Pulmonary artery endothelial cell (primary cell): ENCODE measurements around the gene MRM3. TPM values are rescaled to one million over a fixed set of nuclear protein-coding genes. Genes with fewer than 3 reads are reported as not detected.
"Not testable (repeated sequence)": the region's sequence is repeated elsewhere in the genome, so short reads cannot be mapped to it uniquely, and the experiment has no call there.

Source experiments
- DNase-seq: peaks from one replicate; pipeline ENCODE4 v3.0.0-alpha.2; 2011; ENCODE audit warnings: low read depth, low spot score
- total RNA-seq: library from RNA; depleted of rRNA; stranded (reverse); fragments of >200 nt; gene quantifications from 2 replicates; pipeline ENCODE4 v1.2.3, GENCODE V29; 2014

MRM3 gene
- total RNA-seq, 1 donor from 2014 or later: 27.9 TPM

DNA sequence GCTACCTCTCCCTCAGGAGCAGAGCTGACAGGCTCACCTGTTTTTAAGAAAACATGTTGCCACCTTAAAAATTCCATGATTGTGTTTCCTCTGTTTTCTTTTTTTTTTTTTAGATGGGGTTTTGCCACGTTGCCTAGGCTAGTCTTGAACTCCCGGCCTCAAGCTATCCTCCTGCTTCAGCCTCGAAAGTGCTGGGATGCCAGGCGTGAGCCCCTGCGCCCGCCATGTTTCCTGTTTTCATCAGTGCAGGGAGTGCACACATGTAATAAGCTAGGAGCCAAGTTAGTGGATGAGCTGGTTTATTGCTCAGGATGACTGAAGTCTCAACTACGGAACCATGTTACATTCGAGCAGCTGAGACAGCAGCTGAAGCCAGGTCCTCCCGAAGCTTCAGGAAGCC is 13.6 kb downstream of the MRM3 start:
- no peak for DNase-seq

- DNase-seq: no peak
Observed at GRCh38 chr17:796609-797008, 14.5 kb downstream of the MRM3 start.

DNA sequence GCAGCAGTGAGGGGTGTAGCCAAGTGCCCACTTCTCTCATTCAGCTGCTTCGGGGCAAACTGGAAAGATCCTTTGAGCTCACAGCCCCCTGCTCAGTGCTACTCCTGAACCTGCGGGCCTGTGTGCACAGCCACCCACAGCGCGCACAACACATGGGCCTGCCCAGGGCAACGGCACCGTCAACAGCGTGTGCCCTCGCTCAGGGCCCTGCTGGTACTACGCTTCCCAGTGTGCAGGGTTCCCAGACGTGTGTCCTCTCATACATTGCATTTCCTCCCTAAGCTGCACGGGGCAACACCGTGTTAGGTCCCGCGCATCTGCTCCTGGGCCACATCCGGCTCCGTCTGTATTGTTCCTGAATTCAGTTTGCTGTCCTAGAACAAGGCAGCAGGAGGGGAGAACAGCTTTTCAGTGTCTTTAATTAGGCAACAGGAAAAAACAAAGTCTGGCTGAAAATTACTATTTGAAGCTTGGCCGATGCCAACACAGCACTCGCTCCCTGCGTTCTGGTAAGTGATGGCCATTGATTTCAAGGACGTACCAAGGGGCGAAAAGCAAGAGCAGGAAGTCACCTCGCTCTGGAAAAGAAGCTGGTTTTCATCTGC is 15.2 kb downstream of the MRM3 start:
- DNase-seq: no peak

- no peak for DNase-seq
Observed at GRCh38 chr17:798246-798645, 16.1 kb downstream of the MRM3 start.

- DNase-seq: no peak
Observed at GRCh38 chr17:799261-799660, 17.1 kb downstream of the MRM3 start.

GRCh38 chr17:800446-801242 is 18.5 kb downstream of the MRM3 start:
- DNase-seq: no peak

- no peak for DNase-seq
Observed at GRCh38 chr17:801660-802059, 19.5 kb downstream of the MRM3 start.

DNA sequence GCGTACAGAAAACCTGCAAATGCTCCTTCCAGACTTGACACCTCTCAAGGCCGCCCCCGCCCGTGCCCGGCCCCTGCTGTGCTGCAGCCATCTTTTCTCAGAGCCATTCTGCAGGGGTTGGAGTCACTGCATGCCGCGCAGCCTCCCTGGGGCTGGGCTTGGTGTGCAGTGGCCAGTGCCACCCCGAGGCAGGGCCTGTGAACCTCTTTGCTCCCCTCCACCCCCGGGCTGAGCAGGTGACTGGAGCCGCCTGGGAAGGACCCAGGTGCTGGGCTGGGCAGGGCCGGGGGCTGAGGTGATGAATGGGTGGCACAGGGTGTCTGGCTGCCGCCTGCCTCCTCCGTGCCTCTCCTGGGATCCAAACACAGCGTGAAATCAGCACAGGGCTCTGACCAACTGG is 20.3 kb downstream of the MRM3 start:
- no peak for DNase-seq

- no peak for DNase-seq
Observed at GRCh38 chr17:802901-803881, 21.0 kb downstream of the MRM3 start.

DNA sequence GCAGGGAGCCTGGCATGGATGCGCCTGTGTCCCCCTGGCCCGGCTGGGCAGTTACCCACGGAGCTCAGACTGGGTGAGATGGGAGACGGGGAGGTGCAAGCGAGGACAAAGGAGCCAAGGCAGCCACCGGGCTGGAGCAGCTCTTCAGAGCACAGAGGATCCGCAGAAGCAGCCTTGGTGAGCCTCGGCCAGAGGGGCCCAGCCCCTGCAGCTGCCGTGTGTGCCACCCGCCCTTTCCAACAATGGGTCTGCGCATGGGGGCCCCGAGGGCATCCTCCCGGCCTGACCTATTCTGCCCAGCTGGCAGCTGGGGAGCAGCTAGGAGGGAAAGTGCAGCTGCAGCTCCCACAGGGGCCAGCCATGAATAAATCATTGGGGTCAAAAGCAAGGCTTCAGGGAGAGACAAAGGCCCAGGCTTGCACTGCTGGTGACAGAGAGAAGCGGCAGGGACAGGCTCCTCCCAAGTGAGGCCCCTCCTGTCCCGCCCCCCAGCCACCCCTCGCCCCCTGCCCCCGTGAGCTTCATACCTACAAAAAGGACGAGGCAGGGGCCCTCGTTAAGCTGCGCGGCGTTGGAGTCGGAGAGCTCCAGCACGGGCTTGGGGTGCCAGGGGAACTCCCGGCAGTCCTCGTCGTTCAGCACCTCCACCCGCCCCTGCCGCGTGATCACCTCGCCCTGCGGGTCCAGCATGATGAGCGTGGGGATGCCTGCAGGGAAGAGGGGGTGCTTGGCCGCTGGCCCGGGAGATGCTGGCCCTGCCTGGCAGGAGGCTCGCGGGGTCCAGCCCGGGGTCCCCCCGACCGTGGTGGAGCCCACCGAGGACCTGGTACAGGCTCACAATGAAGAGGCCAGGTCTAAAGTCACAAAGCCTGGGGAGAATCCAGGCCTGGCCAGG is 22.6 kb downstream of the MRM3 start:
- no peak for DNase-seq

DNA sequence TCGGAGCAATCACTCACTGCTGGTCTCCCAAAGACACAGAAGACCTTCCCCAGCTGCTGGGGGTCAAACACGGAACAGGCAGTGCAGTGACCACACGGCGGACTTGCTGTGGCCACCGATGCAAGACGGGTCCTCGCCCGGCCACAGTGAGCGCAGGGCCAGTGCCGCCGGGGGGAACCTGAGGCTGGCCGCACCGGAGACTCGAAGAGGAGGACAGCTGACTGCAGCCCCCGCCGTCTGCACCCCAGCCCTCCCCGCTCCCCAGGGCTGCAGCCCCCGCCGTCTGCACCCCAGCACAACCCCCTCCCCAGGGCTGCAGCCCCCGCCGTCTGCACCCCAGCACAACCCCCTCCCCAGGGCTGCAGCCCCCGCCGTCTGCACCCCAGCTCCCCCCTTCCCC is 23.7 kb downstream of the MRM3 start:
- not testable (repeated sequence) for DNase-seq

DNA sequence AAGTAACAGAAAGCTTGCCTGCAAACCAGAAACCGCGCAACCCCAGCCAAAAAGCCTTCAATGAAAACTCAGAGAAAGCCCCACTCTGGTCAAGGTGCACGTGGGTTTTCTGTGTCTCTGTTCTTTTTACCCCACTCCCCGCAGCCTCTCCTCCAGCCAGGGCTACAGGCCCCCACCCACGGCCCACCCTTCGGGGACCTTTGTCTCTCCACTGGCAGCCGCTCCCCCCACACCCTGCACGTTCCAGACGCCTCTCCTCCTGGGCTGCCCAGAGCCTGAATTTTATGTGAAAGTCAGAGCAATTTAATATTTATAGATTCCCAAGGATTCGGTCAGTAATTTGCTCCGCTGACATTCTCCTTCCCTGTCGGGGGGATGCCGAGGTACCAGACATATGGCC is 24.2 kb downstream of the MRM3 start:
- DNase-seq: no peak

DNA sequence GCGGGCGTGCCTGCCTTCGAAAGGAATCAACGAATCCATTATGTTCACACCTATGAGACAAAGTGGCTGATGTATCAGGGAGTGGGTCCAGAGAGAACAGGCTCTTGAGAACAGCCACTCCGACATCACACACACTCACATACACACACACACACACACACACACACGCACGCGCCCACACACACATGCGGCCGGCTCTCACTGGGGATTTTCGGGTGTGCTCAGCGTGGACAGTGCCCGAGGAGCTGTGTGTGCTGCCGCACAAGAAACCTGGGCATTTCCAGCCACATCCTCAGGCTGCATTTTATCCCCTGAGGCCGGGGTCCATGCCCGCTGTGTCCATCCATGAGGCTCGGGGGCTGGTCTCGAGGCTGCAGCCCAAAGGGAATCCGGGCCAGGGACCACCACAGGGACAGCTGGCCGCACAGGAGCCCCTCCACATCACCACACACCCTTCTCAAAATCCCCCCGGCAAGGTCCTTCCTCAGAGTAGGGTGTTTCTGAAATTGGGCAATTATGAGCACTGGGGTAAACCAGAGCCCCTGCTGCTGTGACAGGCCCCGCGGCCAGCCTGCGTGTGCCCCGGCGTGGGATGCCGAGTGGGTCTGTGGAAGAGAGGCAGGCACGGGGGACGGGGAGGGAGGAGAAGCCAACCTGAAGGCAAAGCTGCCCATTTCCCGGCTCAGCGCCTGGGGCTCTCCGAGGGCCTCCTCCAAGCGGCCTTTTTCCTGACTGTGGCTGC is 24.8 kb downstream of the MRM3 start:
- no peak for DNase-seq

- no peak for DNase-seq
Observed at GRCh38 chr17:807523-808294, 25.6 kb downstream of the MRM3 start.

DNA sequence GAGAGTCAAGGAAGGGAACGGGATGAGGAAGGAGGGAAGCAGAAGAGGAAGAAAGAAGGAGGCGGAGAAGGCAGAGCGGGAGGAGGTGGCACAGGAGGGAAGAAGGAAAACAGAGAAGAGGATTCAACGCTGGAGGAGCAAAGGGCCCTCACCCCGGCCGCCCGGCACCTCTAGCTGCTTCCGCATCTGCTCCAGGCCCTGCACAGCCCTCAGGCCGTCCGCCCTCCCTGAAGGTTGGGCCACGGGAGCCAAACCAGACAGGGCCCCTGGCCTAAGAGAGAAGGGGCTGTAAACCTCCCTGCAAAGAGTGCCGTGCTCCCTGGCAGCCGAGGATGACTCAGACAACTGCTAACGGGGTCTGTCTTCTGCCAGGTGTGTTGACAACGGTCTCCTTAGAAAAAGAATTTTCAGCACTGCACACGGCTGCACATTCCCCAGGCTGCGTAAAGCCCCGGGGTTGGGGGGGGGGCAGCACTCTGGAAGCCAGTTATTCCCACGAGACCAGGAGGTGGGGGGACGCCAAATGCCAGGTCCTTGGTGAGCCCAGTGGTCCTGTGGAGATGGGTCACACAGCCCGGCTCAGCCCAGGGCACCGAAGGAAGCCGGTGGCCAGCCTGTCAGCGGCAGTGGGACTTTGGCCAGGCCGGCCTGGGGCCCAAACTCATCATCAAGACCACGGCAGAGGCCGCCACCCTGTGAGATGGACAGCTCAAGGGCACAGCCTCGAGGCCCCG is 29.1 kb downstream of the MRM3 start:
- no peak for DNase-seq

DNA sequence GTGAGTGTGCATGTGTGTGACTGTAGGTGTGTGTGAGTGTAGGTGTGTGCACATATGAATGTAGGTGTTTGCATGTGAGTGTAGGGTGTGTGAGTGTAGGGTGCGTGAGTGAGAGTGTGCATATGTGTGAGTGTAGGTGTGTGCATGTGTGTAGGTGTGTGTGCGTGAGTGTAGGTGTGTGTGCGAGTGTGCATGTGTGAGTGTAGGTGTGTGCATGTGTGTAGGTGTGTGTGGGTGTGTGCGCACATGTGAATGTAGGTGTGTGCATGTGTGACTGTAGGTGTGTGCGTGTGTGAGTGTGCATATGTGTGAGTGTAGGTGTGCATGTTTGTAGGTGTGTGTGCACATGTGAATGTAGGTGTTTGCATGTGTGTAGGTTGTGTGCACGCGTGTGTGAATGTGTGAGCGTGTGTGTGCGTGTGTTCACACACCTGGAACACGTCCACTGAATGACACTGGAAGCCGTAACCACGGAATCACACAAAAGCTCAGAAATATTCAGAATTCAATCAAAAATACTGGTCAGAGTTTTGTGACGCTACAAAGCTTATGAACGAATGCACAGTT is 30.6 kb downstream of the MRM3 start:
- DNase-seq: no peak

DNA sequence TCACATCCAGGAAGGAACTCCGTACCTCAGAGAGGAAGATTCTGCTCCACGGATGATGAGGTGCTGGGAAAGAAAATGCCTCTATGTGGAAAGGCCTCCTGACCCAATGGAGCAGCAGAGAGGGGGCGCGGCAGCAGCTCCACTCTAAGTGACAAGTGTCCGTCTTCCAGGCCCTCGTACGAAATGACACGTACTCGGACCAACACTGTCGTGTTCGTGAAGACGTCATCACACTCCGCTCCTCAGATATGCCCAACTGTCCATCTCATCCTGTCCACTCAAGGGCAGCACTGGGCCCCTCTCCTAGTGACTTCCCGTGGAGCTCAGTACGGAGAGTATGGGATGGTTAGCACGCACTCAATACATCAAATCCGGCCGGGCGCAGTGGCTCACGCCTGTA is 32.2 kb downstream of the MRM3 start:
- DNase-seq: no peak

DNA sequence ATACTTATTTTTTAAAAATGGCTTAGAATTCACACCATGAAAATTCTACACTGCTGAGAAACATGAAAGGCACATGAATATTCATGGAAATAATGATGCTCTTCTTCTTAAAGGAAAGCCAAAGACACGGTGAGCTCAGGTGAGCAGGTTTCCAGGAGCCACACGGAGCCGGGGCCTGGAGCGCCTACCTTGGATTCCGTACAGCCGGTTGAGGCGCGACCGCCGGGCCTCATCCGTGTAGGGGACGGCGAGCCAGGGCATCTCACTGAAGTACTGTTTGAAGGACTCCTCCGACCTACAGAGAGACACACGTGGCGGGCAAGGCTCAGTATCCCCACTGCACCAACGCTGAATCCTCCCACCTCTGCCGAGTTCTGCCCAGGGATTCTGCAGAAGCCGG is 37.1 kb downstream of the MRM3 start:
- no peak for DNase-seq

DNA sequence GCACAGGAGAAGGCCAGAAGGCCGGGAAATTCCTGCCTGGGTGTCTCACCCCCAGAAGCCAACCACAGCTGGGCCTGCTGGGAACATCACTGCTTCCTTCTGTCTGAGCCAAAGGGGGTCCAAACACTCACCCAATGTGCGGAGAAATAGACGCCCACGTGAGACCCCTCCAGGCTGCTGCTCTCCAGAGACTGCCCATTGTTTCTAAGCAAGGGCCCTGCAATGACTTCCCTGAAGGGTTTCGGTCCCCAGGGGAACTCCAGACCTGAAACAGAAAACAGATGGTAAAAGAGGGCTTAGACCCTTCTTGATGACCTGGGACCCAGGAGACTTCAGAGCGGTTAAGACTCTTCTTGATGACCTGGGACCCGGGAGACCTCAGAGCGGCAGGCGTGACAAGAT is 41.3 kb downstream of the MRM3 start:
- no peak for DNase-seq
